GM13976 (cell line): ENCODE measurements around the gene CHRNA4.

Experiments used
- DNase-seq: peaks from one replicate; pipeline ENCODE4 v3.0.0; 2012; ENCODE audit warnings: low spot score
- in situ Hi-C: fragments of 300-500 bp; cut with MboI; formaldehyde crosslinking; loops from one replicate; pipeline ENCODE4 v1.12.0; 2022; ENCODE audit warnings: low sequenced_read_pairs, mixed read lengths, inconsistent platforms; ENCODE audit not compliant: unreplicated experiment
- TF ChIP-seq, protein P1 (sequence below): IDR thresholded peaks from 2 replicates; pipeline ENCODE4 v1.5.1; 2012; ENCODE audit warnings: borderline replicate concordance, mild to moderate bottlenecking; ENCODE audit not compliant: insufficient read depth; ENCODE audit errors: extremely low read depth, missing control alignments, control extremely low read depth

The CHRNA4 gene

DNA sequence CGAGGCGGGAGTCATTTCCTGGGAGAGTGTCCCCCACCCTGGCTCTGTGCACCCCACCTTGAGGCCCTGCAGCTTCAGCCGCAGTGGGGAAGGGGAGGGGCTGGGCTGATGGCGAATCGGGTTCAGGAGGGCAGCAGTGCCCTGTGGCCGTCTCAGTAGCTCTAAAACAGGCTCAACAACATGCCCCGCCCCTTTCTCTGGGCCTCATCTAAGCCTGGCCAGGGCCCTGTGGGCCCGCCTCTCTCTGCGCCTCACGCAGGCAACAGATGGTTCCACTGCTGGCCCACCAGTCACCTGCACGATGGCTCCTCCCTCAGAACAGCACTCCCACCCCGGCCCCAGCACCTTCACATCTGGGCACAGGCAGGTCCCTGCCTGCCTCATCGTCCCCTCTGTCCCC lies 30.2 kb downstream of the CHRNA4 start:
- in situ Hi-C loops, result no loop called here
- TF ChIP-seq, protein P1, sequence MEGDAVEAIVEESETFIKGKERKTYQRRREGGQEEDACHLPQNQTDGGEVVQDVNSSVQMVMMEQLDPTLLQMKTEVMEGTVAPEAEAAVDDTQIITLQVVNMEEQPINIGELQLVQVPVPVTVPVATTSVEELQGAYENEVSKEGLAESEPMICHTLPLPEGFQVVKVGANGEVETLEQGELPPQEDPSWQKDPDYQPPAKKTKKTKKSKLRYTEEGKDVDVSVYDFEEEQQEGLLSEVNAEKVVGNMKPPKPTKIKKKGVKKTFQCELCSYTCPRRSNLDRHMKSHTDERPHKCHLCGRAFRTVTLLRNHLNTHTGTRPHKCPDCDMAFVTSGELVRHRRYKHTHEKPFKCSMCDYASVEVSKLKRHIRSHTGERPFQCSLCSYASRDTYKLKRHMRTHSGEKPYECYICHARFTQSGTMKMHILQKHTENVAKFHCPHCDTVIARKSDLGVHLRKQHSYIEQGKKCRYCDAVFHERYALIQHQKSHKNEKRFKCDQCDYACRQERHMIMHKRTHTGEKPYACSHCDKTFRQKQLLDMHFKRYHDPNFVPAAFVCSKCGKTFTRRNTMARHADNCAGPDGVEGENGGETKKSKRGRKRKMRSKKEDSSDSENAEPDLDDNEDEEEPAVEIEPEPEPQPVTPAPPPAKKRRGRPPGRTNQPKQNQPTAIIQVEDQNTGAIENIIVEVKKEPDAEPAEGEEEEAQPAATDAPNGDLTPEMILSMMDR, result no peak
- DNase-seq, result no peak

DNA sequence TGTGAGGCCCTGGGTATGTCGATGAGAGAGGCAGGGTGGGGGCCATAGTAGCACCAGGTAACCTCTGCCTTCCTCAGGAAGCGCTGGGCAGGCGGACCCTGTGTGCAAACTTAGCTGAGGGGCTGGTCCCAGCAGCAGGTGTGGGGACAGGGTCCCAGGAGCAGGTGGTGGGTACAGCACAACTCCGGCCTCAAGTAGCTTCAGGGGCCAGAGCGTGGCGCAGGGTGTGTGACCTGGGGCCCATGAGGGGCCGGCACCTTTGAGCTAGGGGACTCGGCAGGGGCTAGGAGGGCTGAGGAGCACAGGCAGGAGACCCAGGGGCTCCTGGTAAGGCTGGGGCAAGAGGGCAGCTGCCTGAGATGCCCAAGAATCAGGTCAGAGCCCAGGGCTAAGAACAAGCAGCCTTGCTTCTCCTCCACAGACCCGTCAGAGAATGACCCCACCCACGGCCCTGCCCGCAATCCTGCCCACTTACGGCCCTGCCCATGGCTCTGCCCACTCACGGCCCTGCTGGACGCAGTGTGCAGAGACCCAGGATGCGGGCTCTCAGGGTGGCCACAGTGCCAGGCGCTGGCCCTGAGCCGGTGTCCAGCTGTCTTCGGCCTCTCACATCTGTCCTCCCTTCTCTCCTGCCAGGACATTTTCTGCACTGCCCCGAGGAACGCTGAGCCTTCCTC lies 30.9 kb downstream of the CHRNA4 start:
- in situ Hi-C loops, result no loop called here

DNA sequence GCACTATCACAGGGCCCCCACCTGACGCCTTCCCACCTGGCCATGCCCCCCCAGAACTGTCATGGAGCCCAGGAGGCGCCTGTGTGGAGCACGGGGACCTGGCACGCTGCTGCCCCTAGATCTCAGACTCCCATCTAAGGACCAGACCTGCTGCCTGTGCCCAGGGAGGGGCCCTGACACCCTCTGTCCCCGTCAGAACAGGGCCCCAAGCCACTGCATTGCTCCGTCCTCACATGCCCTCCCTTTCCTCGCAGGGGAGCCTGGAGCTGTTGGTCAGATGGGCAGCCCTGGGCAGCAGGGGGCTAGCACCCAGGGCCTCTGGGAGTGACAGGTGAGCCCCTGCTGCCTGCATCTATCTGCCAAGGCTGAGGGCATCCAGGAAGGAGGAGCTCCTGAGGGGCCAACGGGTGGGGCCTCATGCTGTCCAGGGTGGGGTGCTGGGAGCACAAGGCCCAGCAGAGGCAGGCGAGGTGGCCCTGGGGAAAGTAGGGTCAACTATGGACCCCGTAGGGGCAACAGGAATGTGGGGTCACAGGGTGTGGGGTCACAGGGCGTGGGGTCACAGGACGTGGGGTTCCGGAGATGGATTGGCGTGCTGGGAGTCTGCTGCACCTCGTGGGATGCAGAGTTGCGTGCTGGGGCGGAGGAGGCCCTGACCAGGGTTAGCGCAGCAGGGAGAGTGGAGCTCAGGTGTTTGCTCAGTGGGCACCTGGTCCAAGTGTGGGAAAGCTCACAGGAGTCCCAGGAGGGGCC lies 31.6 kb downstream of the CHRNA4 start:
- no peak for DNase-seq
- TF ChIP-seq, protein P1, result no peak

More for the DNA sequence above, 30.9 kb downstream of the CHRNA4 start:
- TF ChIP-seq, protein P1, result no peak
- no peak for DNase-seq

DNA sequence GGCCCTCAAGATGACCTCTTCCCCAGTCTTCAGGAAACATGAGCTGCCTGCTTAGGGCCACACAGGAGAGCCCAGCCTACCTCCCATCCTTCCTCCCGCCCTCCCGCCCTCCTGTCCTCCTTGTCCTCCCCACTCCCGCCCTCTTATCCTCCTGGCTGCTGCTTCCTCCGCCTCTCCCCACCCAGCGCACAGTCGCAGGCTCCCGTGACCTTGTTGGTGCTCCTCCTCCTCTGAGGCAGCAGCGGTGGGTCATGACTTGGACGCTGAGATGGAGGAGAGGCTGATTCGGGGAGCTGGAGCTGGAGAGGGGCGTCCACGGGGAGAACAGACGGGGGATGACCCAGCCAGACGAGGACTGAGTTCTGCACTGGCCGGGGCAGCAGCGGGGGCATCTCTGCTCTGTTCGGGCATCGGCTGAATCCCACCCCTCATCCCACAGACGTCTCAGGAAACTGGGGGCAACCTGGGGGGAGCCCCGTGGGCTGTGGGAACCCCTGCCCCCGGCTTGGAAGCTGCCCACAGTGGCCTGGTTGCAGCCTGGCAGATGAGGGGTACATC lies 32.4 kb downstream of the CHRNA4 start:
- DNase-seq, result no peak
- TF ChIP-seq, protein P1, result no peak
- in situ Hi-C loops, result no loop called here

More for the DNA sequence above, 31.6 kb downstream of the CHRNA4 start:
- in situ Hi-C loops, result no loop called here

DNA sequence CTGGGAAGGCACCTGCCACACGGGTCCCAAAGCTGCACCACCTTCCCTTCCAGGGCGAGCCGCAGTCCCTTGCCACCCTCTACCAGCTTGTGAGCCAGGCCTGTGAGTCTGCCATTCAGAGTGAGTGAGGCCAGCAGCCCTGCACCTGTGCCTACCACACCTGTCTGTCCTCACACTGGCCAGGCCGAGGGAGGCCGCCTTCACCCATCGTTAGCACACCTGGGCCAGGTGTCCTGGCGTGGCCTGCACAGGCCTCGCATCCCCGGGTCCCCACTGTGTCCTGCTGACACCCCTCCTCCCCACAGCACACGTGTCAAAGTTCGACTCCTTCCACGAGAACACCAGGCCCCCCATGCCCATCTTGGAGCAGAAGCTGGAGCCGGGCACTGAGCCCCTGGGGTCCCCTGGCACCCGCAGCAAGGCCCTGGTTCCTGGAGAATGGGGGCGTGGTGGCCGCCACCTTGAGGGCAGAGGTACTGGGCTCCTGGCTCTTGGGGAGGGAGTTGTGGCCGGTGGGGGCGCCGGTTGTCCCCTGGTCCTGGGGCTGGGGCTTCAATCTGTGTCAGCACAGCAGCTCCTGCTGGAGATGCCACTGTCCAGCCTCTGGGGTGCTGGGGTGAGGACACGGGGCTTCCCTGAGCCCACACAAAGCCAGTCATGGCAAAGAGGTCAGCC lies 33.0 kb downstream of the CHRNA4 start:
- DNase-seq, result no peak
- TF ChIP-seq, protein P1, result no peak
- in situ Hi-C loops, result no loop called here

DNA sequence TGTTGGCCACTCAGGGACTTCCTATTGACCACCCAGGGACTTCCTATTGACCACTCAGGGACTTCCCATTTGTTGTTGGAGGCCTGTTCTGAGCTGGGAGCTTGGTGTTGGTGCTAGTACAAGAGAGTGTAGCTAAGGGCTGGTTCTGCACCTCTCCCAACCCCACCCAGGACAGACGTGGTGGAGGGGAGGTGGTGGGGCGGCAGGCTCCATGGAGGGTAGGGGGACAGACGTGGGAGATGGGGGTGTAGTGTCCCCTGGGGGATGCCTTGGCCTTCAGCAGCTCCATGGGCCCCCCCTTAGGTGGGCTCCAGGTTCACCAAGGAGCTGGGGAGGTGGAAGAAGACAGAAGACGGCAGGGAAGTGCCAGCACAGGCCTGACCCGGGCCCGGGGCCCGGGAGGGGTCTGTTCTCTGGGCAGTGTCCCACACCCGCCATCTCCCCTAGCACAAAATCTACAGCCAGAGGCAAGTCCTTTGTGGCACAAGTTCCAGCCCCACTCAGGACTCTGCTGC lies 33.9 kb downstream of the CHRNA4 start:
- in situ Hi-C loops, result no loop called here
- no peak for DNase-seq
- TF ChIP-seq, protein P1, result no peak
